HG03045 (cell line): ENCODE data around the gene HOXB8.

Experiments
- ATAC-seq: cut with Tn5 transposase; IDR thresholded peaks from one replicate; pipeline ENCODE4 v1.9.1; 2021; ENCODE audit warnings: mild to moderate bottlenecking, moderate library complexity; ENCODE audit not compliant: unreplicated experiment

The HOXB8 gene

GRCh38 chr17:48596735-48597527, 18.2 kb downstream of the HOXB8 start:
- ATAC-seq, result no peak

DNA sequence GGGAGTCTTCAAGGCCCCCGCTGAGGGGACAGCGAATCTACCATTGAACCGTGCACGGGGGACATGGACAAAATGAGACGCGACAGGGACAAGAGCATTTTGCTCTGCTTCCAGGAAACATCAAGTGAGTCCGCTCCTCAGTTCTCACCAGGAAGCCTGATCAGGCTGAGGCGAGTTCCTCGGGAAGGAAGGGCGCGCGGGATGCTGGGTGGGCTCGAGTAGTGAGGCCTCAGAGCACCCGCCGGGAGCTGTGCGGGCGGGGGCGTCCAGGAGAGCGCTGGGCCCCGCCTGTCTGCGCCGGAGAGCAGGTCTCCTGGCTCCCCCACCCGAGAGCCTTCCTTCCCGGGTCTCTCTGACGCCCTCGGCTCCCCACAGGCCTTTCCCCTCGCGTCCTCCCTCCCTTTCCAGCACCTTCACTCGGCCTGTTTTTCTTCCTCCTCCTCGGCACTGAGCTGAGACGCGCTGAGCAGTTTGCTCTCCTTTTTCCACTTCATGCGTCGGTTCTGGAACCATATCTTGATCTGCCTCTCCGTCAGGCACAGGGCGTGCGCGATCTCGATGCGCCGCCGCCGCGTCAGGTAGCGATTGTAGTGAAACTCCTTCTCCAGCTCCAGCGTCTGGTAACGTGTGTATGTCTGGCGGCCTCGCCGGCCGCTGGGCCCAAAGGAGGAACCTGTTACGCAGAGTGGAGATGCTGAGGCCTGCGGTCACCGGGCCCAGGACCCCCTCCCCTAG, 18.9 kb downstream of the HOXB8 start:
- ATAC-seq, result no peak

GRCh38 chr17:48595278-48595999, 19.7 kb downstream of the HOXB8 start:
- ATAC-seq, result no peak

DNA sequence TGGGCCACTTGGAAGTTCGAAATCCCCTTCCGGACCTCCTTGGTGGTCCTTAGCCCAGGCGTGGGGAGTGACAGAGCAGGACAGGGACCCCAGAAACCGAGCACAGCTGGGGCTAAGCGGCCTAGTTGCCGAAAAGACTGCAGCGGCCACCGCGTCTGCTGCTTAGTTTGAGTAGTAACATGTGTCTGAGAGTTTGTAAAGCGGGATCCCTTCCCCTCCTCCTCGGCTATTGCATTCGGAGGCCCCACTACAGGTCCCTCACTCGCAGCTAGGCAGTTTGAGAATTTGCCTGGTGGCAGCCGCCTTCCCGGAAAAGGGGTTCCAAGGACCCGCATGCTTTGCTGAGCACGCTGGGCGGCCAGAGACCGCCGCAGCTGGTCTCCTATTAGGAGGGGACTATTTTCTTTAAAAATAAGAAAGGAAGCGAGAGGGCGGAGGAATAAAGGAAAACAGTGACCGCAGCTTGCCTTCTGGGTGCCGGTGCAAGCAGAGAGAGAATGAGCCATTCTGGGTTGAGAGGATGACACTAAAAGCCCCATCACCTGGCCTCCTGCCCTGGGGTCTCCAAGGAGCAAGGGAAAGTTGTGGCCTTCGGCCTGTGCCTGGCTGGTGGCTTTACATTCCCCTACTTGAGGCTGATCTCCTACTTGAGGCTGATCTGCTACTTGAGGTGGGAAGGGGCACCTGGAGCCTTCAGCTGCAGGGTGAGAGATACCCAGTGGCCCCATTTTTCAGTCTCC, 20.4 kb downstream of the HOXB8 start:
- ATAC-seq, result no peak

GRCh38 chr17:48593840-48594537, 21.1 kb downstream of the HOXB8 start:
- ATAC-seq, result no peak

DNA sequence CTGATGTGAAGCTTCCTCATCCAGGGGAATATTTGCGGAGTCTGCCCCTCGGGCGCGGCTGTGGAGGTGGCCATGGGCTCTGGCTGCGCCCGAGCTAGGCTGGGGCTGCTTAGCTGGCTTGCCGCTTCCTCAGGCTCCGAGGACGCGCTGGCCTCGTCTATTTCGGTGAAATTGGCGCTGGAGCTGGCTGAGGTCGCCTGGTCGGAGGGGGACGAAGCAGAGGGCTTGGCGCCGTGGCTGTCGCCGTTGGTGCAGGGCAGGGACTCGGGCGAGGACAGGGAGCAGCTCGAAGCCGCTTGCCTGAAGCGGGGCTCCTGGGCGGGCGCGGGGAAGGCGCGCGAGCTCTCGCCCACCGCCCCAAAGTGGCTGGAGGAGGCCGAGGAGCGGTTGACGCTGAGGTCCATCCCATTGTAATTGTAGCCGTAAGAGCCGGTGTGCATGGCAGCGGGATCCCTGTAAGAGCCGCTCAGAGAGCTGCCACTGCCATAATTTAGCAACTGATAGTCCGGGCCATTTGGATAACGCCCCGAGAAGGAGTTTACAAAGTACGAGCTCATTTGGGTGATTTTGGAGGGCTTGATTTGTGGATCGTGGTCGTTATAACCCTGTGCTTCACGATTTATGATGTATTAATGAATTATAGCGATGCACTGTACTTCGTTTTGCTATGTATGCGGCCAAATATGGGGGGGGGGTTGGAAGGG, 21.8 kb downstream of the HOXB8 start, which contains the start of gene HOXB5:
TSS of gene HOXB5 (minus strand) at position 654 of the 704 bp plus-strand sequence. CDS start at position 557, 97 bp downstream.
- ATAC-seq, result no peak

DNA sequence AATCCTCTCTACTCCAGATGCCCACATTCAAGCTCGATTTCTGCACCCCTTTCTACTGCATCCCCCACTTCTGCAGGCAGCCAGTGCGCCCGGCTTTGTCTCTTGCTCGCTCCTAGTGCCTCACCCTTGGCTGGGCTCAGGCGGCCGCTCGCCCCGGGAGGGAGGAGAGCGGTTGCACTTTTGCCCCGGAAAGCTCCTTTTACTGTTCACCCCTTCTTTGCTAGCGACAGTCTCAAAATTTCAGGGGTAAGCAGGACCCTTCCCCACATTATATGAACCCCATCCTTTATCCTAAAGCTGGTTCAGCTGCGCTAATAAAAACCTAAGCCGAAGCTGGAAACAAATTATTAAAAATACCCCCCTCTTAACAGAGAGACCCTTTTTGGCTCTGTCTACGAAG, 22.5 kb downstream of the HOXB8 start:
- ATAC-seq, result no peak

GRCh38 chr17:48592057-48592514, 23.0 kb downstream of the HOXB8 start:
- ATAC-seq, result no peak

GRCh38 chr17:48591255-48592056, 23.6 kb downstream of the HOXB8 start:
- no peak for ATAC-seq

DNA sequence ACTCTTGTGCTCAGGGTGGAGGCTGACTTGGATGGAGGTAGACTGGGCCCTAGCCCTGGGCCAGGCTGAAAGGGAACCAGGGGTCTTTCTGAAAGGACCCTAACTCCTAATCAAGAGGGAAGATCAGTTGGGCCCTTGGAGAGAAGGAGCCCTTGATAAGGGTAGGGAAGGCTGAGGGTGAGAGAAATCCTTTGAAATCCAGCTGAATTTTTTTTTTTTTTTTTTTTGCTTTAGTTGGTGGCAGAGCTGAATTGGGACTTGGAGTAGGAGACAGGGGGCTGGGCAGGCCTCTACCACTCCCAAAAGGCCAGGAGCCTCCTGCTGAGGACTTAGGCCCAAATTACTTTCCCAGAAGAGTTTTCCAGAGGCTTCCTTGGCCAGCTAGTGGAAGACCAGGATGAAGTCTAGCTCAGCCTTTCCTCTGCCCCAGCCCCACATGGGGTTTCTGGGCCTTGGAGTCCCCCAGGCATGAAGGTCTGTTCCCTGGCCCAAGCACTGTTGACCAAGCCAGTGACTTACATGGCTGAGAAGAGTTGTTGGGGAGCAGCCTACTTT, 24.4 kb downstream of the HOXB8 start:
- no peak for ATAC-seq

DNA sequence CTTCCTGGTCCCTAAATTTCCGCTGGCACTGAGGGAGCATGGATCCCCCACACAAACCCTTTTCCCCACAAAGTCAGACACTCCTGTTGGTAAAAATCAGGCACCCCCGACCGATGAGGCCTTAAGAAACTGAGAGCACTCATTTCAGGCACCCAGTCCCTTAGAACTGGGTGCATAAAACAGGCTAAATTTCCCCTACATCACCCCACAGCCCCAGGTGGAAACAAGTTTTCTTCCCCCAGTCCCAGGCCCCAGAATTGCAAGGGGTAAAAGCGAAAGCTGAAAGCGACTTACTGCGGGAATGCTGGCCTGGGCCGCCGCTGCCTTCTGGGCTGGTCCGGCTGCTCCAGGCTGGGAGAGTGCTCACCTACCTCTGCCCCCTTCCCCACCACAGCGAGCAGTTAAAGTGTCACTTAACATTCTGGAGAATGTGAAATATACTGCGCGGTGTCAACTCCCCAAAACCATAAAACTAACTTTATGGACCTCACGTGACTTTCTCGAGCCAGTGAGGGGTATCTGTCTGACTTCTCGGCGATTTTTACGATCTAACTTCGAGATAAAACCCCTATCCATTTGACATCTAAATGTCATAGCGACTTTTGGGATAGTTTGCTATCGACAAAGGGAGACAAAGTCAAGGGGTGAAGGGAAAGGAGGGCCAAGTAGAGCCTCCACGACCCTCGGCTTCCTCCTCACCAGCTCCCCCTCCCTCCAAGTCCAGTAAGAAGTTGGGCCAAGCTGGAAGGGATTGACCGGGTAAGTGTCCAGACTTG, 25.1 kb downstream of the HOXB8 start, which contains the start of gene HOXB3:
TSS of gene HOXB3 (minus strand) at position 411 of the 776 bp plus-strand sequence. CDS start 37,767 bp downstream, outside the sequence.
- no peak for ATAC-seq

- ATAC-seq, result no peak
Observed at GRCh38 chr17:48589060-48589830, 25.8 kb downstream of the HOXB8 start.

GRCh38 chr17:48588528-48588927, 26.6 kb downstream of the HOXB8 start:
- no peak for ATAC-seq

GRCh38 chr17:48588074-48588415, 27.0 kb downstream of the HOXB8 start:
- ATAC-seq, result no peak

GRCh38 chr17:48587276-48588073, 27.6 kb downstream of the HOXB8 start:
- no peak for ATAC-seq
